GM12878 (cell line): Measurements from ENCODE around the gene VSTM4. TPM values are rescaled to one million over a fixed set of nuclear protein-coding genes. Genes with fewer than 3 reads are reported as not detected.

Source experiments
- ATAC-seq: fragments of 200-7000 bp; cut with Tn5 transposase; 3 replicates; pipeline ENCODE4 v1.9.1; 2020; ENCODE audit warnings: mild to moderate bottlenecking, moderate library complexity
- BruUV-seq: library from RNA; stranded (reverse); fragments of 400-500 nt; replicated peaks from 2 replicates; lab custom pipeline; 2021; lab: Mats Ljungman, UMichigan
- CTCF ChIA-PET: fragments of 300-600 bp; sonication (Branson Sonifier 250); formaldehyde crosslinking; extraction: SDS; loops from one replicate; lab custom pipeline; 2021; ENCODE audit warnings: inconsistent platforms; lab: Yijun Ruan, JAX
- POLR2A ChIA-PET: fragments of 350-600 bp; formaldehyde crosslinking; extraction: SDS; loops from one replicate; lab custom pipeline; 2021; ENCODE audit warnings: inconsistent platforms; lab: Charles Lee
- RAD21 ChIA-PET: fragments of 300-600 bp; sonication (Branson Sonifier 250); formaldehyde crosslinking; loops from one replicate; lab custom pipeline; 2023; ENCODE audit warnings: antibody characterized with exemption; ENCODE audit not compliant: unreplicated experiment; lab: Charles Lee
- SMC1A ChIA-PET: fragments of 300-600 bp; sonication (Branson Sonifier 250); formaldehyde crosslinking; loops from one replicate; lab custom pipeline; 2023; ENCODE audit not compliant: unreplicated experiment, uncharacterized antibody; lab: Charles Lee
- DNase-seq: peaks from one replicate; pipeline ENCODE4 v3.0.0-alpha.2; 2011; ENCODE audit warnings: low read depth, low spot score
- FAIRE-seq: peaks from 3 replicates; lab custom pipeline; 2011; peaks lifted over from hg19 to GRCh38; lab: Jason Lieb, UNC
- H2AFZ ChIP-seq: 2 replicates; pipeline ENCODE4 v1.6.0; 2011; ENCODE audit warnings: low read depth, low read length, control low read depth; ENCODE audit not compliant: control insufficient read depth
- H3K27ac ChIP-seq: 2 replicates; pipeline ENCODE4 v1.5.1; 2011; ENCODE audit warnings: control low read depth; ENCODE audit not compliant: control insufficient read depth, insufficient read depth
- H3K27me3 ChIP-seq, 2 experiments: replicated peaks in 1 of 2; 2 replicates each; pipeline versions ENCODE4 v1.6.0 to v1.6.1; 2011; ENCODE audit warnings: low read length in 1 of 2; ENCODE audit not compliant: control insufficient read depth in 2 of 2, insufficient read depth in 2 of 2
- H3K36me3 ChIP-seq, 2 experiments: 2 replicates each; pipeline ENCODE4 v1.5.1; 2011; ENCODE audit warnings: low read length in 1 of 2; ENCODE audit not compliant: control insufficient read depth in 2 of 2, insufficient read depth in 2 of 2
- H3K4me1 ChIP-seq: 2 replicates; pipeline ENCODE4 v1.6.1; 2011; ENCODE audit warnings: mild to moderate bottlenecking, low read length, moderate library complexity, mixed read lengths; ENCODE audit not compliant: control insufficient read depth, insufficient read depth
- H3K4me2 ChIP-seq: 2 replicates; pipeline ENCODE4 v1.6.0; 2011; ENCODE audit warnings: control low read depth; ENCODE audit not compliant: control insufficient read depth, insufficient read depth
- H3K4me3 ChIP-seq: fragments of 200-600 bp; sonication (generic); 2 replicates; pipeline ENCODE4 v1.5.1; 2016
- H3K79me2 ChIP-seq: 2 replicates; pipeline ENCODE4 v1.6.0; 2011; ENCODE audit warnings: low read length; ENCODE audit not compliant: control insufficient read depth, insufficient read depth
- H3K9ac ChIP-seq: 2 replicates; pipeline ENCODE4 v1.8.0; 2011; ENCODE audit warnings: low read length, control low read depth, mixed read lengths; ENCODE audit not compliant: control insufficient read depth, insufficient read depth
- H3K9me3 ChIP-seq: replicated peaks from 3 replicates; pipeline ENCODE4 v1.5.1; 2011; ENCODE audit warnings: mild to moderate bottlenecking, low read length; ENCODE audit not compliant: control insufficient read depth, insufficient read depth
- H4K20me1 ChIP-seq: 2 replicates; pipeline ENCODE4 v1.6.0; 2011; ENCODE audit not compliant: control insufficient read depth, insufficient read depth
- ASH2L ChIP-seq: fragments of 300-600, 200-600 bp; sonication (generic); IDR thresholded peaks from 2 replicates; pipeline ENCODE4 v1.6.1; 2017; ENCODE audit warnings: low read depth, mild to moderate bottlenecking, borderline replicate concordance
- ATF2 ChIP-seq: IDR thresholded peaks from 2 replicates; pipeline ENCODE4 v1.6.1; 2012; ENCODE audit warnings: low read length, inconsistent platforms
- BMI1 ChIP-seq: fragments of 450-650 bp; IDR thresholded peaks from 2 replicates; pipeline ENCODE4 v1.6.1; 2016; ENCODE audit warnings: mild to moderate bottlenecking, moderate library complexity, borderline replicate concordance
- EED ChIP-seq: sonication (generic); IDR thresholded peaks from 2 replicates; pipeline ENCODE4 v1.6.1; 2016; ENCODE audit warnings: antibody characterized with exemption, low read depth
- EGR1 ChIP-seq, 2 experiments: IDR thresholded peaks; 1 replicate in 1 of 2; 2 replicates in 1 of 2; pipeline ENCODE4 v1.6.1; 2011 to 2012; ENCODE audit warnings: low read depth in 2 of 2, low read length in 2 of 2, borderline replicate concordance in 1 of 2, mild to moderate bottlenecking in 1 of 2, moderate library complexity in 1 of 2
- FOXK2 ChIP-seq: fragments of 450-650 bp; IDR thresholded peaks from 2 replicates; pipeline ENCODE4 v1.6.1; 2017; ENCODE audit warnings: mild to moderate bottlenecking, moderate library complexity
- GABPA ChIP-seq: IDR thresholded peaks from 2 replicates; pipeline ENCODE4 v1.6.1; 2014; ENCODE audit warnings: antibody characterized with exemption, low read depth, mild to moderate bottlenecking, inconsistent platforms
- HSF1 ChIP-seq: fragments of 150-350 bp; IDR thresholded peaks from 2 replicates; pipeline ENCODE4 v1.6.1; 2014; ENCODE audit warnings: mild to moderate bottlenecking, low read depth, low read length
- IRF3 ChIP-seq: fragments of 450-650 bp; IDR thresholded peaks from 2 replicates; pipeline ENCODE4 v1.6.1; 2014; ENCODE audit warnings: mild to moderate bottlenecking
- KLF5 ChIP-seq: fragments of 450-650 bp; IDR thresholded peaks from 2 replicates; pipeline ENCODE4 v1.6.1; 2014; ENCODE audit warnings: mild to moderate bottlenecking; ENCODE audit not compliant: partially characterized antibody
- NR2F1 ChIP-seq: fragments of 450-650 bp; conservative IDR thresholded peaks from 2 replicates; pipeline ENCODE4 v1.6.1; 2017; ENCODE audit warnings: mild to moderate bottlenecking
- RBBP5 ChIP-seq: fragments of 200-600 bp; sonication (generic); conservative IDR thresholded peaks from 2 replicates; pipeline ENCODE4 v1.6.1; 2016
- RFX5 ChIP-seq: IDR thresholded peaks from 2 replicates; pipeline ENCODE4 v1.6.1; 2011; ENCODE audit warnings: low read depth, low read length, improper control_type of control experiment
- SMAD5 ChIP-seq: IDR thresholded peaks from 2 replicates; pipeline ENCODE4 v1.6.1; 2016; ENCODE audit warnings: antibody characterized with exemption, low read depth
- SPI1 ChIP-seq: IDR thresholded peaks from 2 replicates; pipeline ENCODE4 v1.6.1; 2011; ENCODE audit warnings: low read depth, mild to moderate bottlenecking, low read length, moderate library complexity, borderline replicate concordance; ENCODE audit not compliant: insufficient read depth
- STAT1 ChIP-seq: fragments of 450-650 bp; conservative IDR thresholded peaks from 2 replicates; pipeline ENCODE4 v1.6.1; 2014; ENCODE audit warnings: antibody characterized with exemption, mild to moderate bottlenecking
- STAT3 ChIP-seq: IDR thresholded peaks from 2 replicates; pipeline ENCODE4 v1.6.1; 2011; ENCODE audit warnings: low read depth, low read length, improper control_type of control experiment
- TCF3 ChIP-seq: IDR thresholded peaks from 2 replicates; pipeline ENCODE4 v1.6.1; 2012; ENCODE audit warnings: low read depth, mild to moderate bottlenecking, low read length, borderline replicate concordance; ENCODE audit not compliant: insufficient read depth
- ZBED1 ChIP-seq: IDR thresholded peaks from 2 replicates; pipeline ENCODE4 v1.6.1; 2016; ENCODE audit warnings: borderline replicate concordance
- WGBS: methylation state at CpG from one replicate; pipeline ENCODE4 v1.1.6; 2016; ENCODE audit warnings: low lambda C conversion rate; ENCODE audit not compliant: insufficient replicate concordance, insufficient coverage; ENCODE audit errors: missing lambda C conversion rate; 5-methylcytosine and 5-hydroxymethylcytosine counted together
- in situ Hi-C: fragments of 300-500 bp; cut with MboI; formaldehyde crosslinking; loops from 9 replicates; pipeline ENCODE4 v1.14.3; 2018; ENCODE audit warnings: mixed read lengths
- intact Hi-C: fragments of 100-400 bp; cut with micrococcal nuclease; formaldehyde crosslinking; loops from one replicate; pipeline ENCODE4 v1.14.2; 2022; ENCODE audit not compliant: unreplicated experiment
- polyA plus RNA-seq, 11 experiments: library from polyadenylated mRNA; depleted of rRNA in 4 of 11; unstranded in 6 of 11; stranded (reverse) in 5 of 11; fragments of >200 nt; fragmentation: Nextera tagmentation in 4 of 11; fragmentation: Illumina TruSeq in 1 of 11; extraction: Ambion mirVana in 4 of 11; extraction: Trizol in 1 of 11; gene quantifications; 1 replicate in 1 of 11; 2 replicates in 10 of 11; pipeline versions ENCODE4 v1.2.1 to v1.2.3, GENCODE V29; 2011 to 2016; ENCODE audit warnings: inconsistent platforms in 2 of 11, missing spikeins in 2 of 11, low read depth in 1 of 11
- total RNA-seq, 4 experiments: library from RNA; depleted of rRNA in 3 of 4; stranded (reverse); fragments of >200 nt in 3 of 4; fragmentation: Illumina TruSeq in 1 of 4; extraction: Trizol in 1 of 4; gene quantifications; 2 replicates each; pipeline versions ENCODE4 v1.2.1 to v1.2.3, GENCODE V29; 2013 to 2021

Gene VSTM4
- total and polyA plus RNA-seq, 10 of the 15 experiments (the other 5 are each of a cell fraction or from before 2014, with no cell fraction given): 0.01 to 0.14 (median 0.02) TPM; not detected in 7

GRCh38 chr10:49138361-49138891 lies 23.1 kb upstream of the VSTM4 start:
- Histone ChIP-seq H3K9ac (no peak overlapping the region), H3K36me3 (no peaks in the 10 kb centered on the region), H3K27me3 (no peaks in the 10 kb centered on the region), H2AFZ (no peak overlapping the region), H3K4me2 (no peak overlapping the region), H3K4me3 (no peak overlapping the region), H3K9me3 (no peaks in the 10 kb centered on the region), H4K20me1 (no peaks in the 10 kb centered on the region), H3K27ac (no peak overlapping the region), H3K79me2 (no peaks in the 10 kb centered on the region), H3K4me1 (no peaks in the 10 kb centered on the region)
- in situ Hi-C loops (no loop called here), intact Hi-C loops (no loop called here)
- ChIA-PET SMC1A (interaction anchor here (1.1 to 1.7 kb wide), 4 partner anchors 10 to 48 kb away, joined by 3 to 7 read pairs (median 3); no protein-coding TSS in a partner anchor), POLR2A (interaction anchor here (1.0 kb wide), 1 partner anchor 10 kb away, joined by 4 read pairs; no protein-coding TSS in a partner anchor), RAD21 (interaction anchor here (0.8 to 1.3 kb wide), 5 partner anchors 8 to 42 kb away, joined by 3 to 4 read pairs (median 3); no protein-coding TSS in a partner anchor), CTCF (interaction anchor here (2.0 kb wide), 1 partner anchor 269 kb away, joined by 6 read pairs; no protein-coding TSS in a partner anchor)
- FAIRE-seq: no peak
- TF ChIP-seq BMI1: no peak
- TF ChIP-seq ATF2: no peak
- no peak for TF ChIP-seq STAT1
- no peak for TF ChIP-seq SMAD5
- no peak for TF ChIP-seq NR2F1
- no peak for TF ChIP-seq ZBED1
- no peak for TF ChIP-seq HSF1
- TF ChIP-seq FOXK2: no peak
- no peak for TF ChIP-seq RFX5
- TF ChIP-seq STAT3: no peak
- no peak for TF ChIP-seq ASH2L
- no peak for TF ChIP-seq IRF3
- no peak for TF ChIP-seq KLF5
- TF ChIP-seq EED: no peak
- TF ChIP-seq GABPA: no peak
- TF ChIP-seq EGR1 (IDR thresholded peaks at IDR 0.05; ENCODE audit: borderline replicate concordance in 1 of 2, low read depth in 2 of 2, low read length in 2 of 2): no peak
- no peak for TF ChIP-seq SPI1
- TF ChIP-seq RBBP5: no peak
- no peak for TF ChIP-seq TCF3
- WGBS: 52% methylated on average over 7 of the region's 7 CpGs
- no TSS peak for BruUV-seq
- no peak for ATAC-seq
- DNase-seq: no peak
